GM21447 (cell line): ENCODE data around the gene PRSS36.
"Not testable (repeated sequence)": the region's sequence is repeated elsewhere in the genome, so short reads cannot be mapped to it uniquely, and the experiment has no call there.

ENCODE experiments used
- ATAC-seq: cut with Tn5 transposase; IDR thresholded peaks from one replicate; pipeline ENCODE4 v1.9.1; 2021; ENCODE audit not compliant: unreplicated experiment

PRSS36 gene

GRCh38 chr16:31142109-31143010, 7.5 kb downstream of the PRSS36 start:
- ATAC-seq: peak; percentile 80

GRCh38 chr16:31141489-31142108, 8.3 kb downstream of the PRSS36 start:
- ATAC-seq: no peak

GRCh38 chr16:31141071-31141469, 8.8 kb downstream of the PRSS36 start:
- not testable (repeated sequence) for ATAC-seq

GRCh38 chr16:31138621-31139578, 11.0 kb downstream of the PRSS36 start:
- ATAC-seq: no peak

GRCh38 chr16:31136822-31137499, 12.9 kb downstream of the PRSS36 start:
- not testable (repeated sequence) for ATAC-seq

GRCh38 chr16:31136287-31136662, 13.6 kb downstream of the PRSS36 start:
- no peak for ATAC-seq

GRCh38 chr16:31135535-31136286, 14.2 kb downstream of the PRSS36 start, which contains the start of gene PRSS8:
Gene PRSS8, minus strand, starts transcription at chr16:31135727. Its CDS starts 229 bp downstream, at chr16:31135498.
- no peak for ATAC-seq

- no peak for ATAC-seq
Observed at GRCh38 chr16:31134625-31135534, 15.0 kb downstream of the PRSS36 start.

- no peak for ATAC-seq
Observed at GRCh38 chr16:31134091-31134571, 15.7 kb downstream of the PRSS36 start.

- no peak for ATAC-seq
Observed at GRCh38 chr16:31133046-31133501, 16.8 kb downstream of the PRSS36 start.

- no peak for ATAC-seq
Observed at GRCh38 chr16:31132303-31132979, 17.4 kb downstream of the PRSS36 start.

- ATAC-seq: no peak
Observed at GRCh38 chr16:31131841-31132271, 18.0 kb downstream of the PRSS36 start.

- ATAC-seq: no peak
Observed at GRCh38 chr16:31131416-31131815, 18.4 kb downstream of the PRSS36 start.

- no peak for ATAC-seq
Observed at GRCh38 chr16:31130899-31131298, 19.0 kb downstream of the PRSS36 start.

- ATAC-seq: no peak
Observed at GRCh38 chr16:31130336-31130891, 19.5 kb downstream of the PRSS36 start.

GRCh38 chr16:31129568-31130335, 20.1 kb downstream of the PRSS36 start:
- no peak for ATAC-seq
